Measurements from ENCODE around the gene LAMA5. TPM values are rescaled to one million over a fixed set of nuclear protein-coding genes. Genes with fewer than 3 reads are reported as not detected.

The LAMA5 gene
- total RNA-seq, 2 experiments from 2014 or later = 0.16 to 0.78 TPM

DNA sequence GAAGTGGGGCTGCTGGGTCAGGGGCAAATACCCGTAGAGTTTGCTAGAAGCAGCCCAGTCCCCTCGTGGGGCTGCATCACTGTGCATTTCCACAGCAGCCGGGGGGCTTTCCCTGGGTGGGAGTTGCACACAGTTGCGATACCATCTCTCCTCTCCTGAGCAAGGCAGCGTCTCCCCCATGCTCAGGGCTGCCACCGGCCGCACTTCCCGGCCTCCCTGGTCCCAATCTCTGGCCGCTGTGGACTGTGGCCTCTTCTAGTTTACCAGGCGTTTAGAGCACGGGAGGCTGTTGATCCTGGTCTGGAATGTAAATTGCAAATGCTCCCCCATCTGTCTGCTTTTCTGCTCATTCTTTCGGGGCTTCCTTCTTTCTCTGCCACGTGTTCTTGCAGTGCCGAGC lies 97.7 kb downstream of the LAMA5 start:
- no peaks in the 10 kb centered on the region for H3K27me3 ChIP-seq (ENCODE audit: control insufficient read depth in 1 of 2, insufficient read depth in 2 of 2, low read length in 2 of 2)
- Mint-ChIP-seq H3K9me3 (no peaks in the 10 kb centered on the region), H3K27me3 (no peaks in the 10 kb centered on the region), H3K4me1 (ENCODE audit: low read depth) (no peaks in the 10 kb centered on the region), H3K4me3 (no peak overlapping the region), H3K27ac (no peak overlapping the region), H3K36me3 (ENCODE audit: low read depth) (peaks cover 61% of the 10 kb centered on the region)
- TF ChIP-seq, protein P1, sequence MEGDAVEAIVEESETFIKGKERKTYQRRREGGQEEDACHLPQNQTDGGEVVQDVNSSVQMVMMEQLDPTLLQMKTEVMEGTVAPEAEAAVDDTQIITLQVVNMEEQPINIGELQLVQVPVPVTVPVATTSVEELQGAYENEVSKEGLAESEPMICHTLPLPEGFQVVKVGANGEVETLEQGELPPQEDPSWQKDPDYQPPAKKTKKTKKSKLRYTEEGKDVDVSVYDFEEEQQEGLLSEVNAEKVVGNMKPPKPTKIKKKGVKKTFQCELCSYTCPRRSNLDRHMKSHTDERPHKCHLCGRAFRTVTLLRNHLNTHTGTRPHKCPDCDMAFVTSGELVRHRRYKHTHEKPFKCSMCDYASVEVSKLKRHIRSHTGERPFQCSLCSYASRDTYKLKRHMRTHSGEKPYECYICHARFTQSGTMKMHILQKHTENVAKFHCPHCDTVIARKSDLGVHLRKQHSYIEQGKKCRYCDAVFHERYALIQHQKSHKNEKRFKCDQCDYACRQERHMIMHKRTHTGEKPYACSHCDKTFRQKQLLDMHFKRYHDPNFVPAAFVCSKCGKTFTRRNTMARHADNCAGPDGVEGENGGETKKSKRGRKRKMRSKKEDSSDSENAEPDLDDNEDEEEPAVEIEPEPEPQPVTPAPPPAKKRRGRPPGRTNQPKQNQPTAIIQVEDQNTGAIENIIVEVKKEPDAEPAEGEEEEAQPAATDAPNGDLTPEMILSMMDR (IDR thresholded peaks at IDR 0.05) = no peak
- H3K36me3 ChIP-seq (ENCODE audit: insufficient read depth, low read length) = peaks cover 63% of the 10 kb centered on the region
- no peak overlapping the region for H3K27ac ChIP-seq (ENCODE audit: low read depth in 1 of 2, low read length in 2 of 2)
- DNase-seq (no peak), ATAC-seq (ENCODE audit: poor library complexity) (no peak)
- no peak overlapping the region for H3K4me3 ChIP-seq (ENCODE audit: low read length)
- H3K4me1 ChIP-seq (ENCODE audit: insufficient read depth, low read length) = no peaks in the 10 kb centered on the region
- intact Hi-C loops (cut with DNase I, micrococcal nuclease) = no loop called here
- POLR2A ChIA-PET = no interaction called here
- no peaks in the 10 kb centered on the region for H3K9me3 ChIP-seq (ENCODE audit: control insufficient read depth in 1 of 2, insufficient read depth in 1 of 2, low read length in 2 of 2)
- CTCF ChIA-PET = no interaction called here

DNA sequence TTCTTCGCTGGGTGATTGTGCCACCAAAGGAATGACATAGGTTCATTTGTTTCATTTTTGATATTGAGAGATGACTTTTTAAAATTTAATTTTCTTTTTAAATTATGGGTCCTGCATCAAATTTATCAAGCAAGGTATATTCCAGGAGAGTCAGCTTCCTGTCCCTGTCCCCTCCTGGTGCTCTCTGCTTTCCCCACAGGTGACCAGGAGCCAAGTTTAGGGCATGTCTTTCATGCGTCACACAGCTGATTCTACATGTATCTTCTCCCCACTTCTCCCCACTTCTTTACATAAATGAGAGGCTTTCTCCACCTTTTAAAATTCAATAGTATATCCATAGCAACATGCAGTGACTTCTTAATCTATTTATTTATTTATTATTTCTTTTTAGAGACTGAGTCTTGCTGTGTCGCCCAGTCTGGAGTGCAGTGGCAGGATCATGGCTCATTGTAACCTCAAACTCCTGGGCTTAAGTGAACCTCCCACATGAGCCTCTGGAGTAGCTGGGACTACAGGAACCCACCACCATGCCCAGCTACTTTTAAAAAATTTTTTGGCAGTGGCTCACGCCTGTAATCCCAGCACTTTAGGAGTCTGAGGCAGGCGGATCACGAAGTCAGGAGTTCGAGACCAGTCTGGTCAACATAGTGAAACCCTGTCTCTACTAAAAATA lies 98.7 kb downstream of the LAMA5 start:
- no peaks in the 10 kb centered on the region for H3K9me3 ChIP-seq (ENCODE audit: control insufficient read depth in 1 of 2, insufficient read depth in 1 of 2, low read length in 2 of 2)
- H3K27me3 Mint-ChIP-seq = no peaks in the 10 kb centered on the region
- no peak overlapping the region for H3K4me3 Mint-ChIP-seq
- peaks cover 62% of the 10 kb centered on the region for H3K36me3 ChIP-seq (ENCODE audit: insufficient read depth, low read length)
- ChIA-PET POLR2A (no interaction called here), CTCF (no interaction called here)
- H3K27ac Mint-ChIP-seq = no peak overlapping the region
- TF ChIP-seq, protein P1 (IDR thresholded peaks at IDR 0.05) = no peak
- H3K27me3 ChIP-seq (ENCODE audit: control insufficient read depth in 1 of 2, insufficient read depth in 2 of 2, low read length in 2 of 2) = no peaks in the 10 kb centered on the region
- H3K27ac ChIP-seq (ENCODE audit: low read depth in 1 of 2, low read length in 2 of 2) = no peak overlapping the region
- peaks cover 61% of the 10 kb centered on the region for H3K36me3 Mint-ChIP-seq (ENCODE audit: low read depth)
- no peak for DNase-seq
- H3K4me3 ChIP-seq (ENCODE audit: low read length) = no peak overlapping the region
- ATAC-seq (ENCODE audit: poor library complexity) = no peak
- H3K4me1 ChIP-seq (ENCODE audit: insufficient read depth, low read length) = no peaks in the 10 kb centered on the region
- H3K9me3 Mint-ChIP-seq = no peaks in the 10 kb centered on the region
- no peaks in the 10 kb centered on the region for H3K4me1 Mint-ChIP-seq (ENCODE audit: low read depth)
- intact Hi-C loops (cut with DNase I, micrococcal nuclease) = no loop called here

DNA sequence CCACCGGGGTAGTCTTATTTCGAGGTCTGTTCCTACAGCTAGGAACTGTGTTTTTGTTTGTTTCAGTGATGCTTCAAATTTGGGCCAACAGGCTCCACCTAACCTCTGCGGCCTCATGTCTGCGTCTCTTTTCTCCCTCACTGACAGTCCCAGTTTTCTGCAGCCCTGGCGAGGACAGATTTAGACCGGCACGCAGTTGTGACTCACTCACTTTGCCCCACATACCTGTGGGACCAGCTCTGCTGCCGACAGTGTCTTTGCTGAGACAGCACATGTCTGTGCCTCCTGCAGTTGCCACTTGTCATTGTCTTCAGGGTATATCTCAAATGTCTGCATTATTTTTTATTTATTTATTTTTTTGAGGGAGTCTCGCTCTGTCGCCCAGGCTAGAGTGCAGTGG lies 99.6 kb downstream of the LAMA5 start:
- intact Hi-C loops (cut with DNase I, micrococcal nuclease) = no loop called here
- H3K27ac Mint-ChIP-seq = no peak overlapping the region
- no peaks in the 10 kb centered on the region for H3K9me3 ChIP-seq (ENCODE audit: control insufficient read depth in 1 of 2, insufficient read depth in 1 of 2, low read length in 2 of 2)
- no peaks in the 10 kb centered on the region for H3K4me1 ChIP-seq (ENCODE audit: insufficient read depth, low read length)
- no peak overlapping the region for H3K27ac ChIP-seq (ENCODE audit: low read depth in 1 of 2, low read length in 2 of 2)
- no peaks in the 10 kb centered on the region for H3K27me3 ChIP-seq (ENCODE audit: control insufficient read depth in 1 of 2, insufficient read depth in 2 of 2, low read length in 2 of 2)
- ATAC-seq (ENCODE audit: poor library complexity) = no peak
- TF ChIP-seq, protein P1 (IDR thresholded peaks at IDR 0.05) = no peak
- ChIA-PET POLR2A (no interaction called here), CTCF (no interaction called here)
- H3K4me1 Mint-ChIP-seq (ENCODE audit: low read depth) = no peaks in the 10 kb centered on the region
- H3K36me3 Mint-ChIP-seq (ENCODE audit: low read depth) = peaks cover 59% of the 10 kb centered on the region
- peaks cover 62% of the 10 kb centered on the region for H3K36me3 ChIP-seq (ENCODE audit: insufficient read depth, low read length)
- H3K4me3 Mint-ChIP-seq = no peak overlapping the region
- no peaks in the 10 kb centered on the region for H3K9me3 Mint-ChIP-seq
- DNase-seq = no peak
- no peak overlapping the region for H3K4me3 ChIP-seq (ENCODE audit: low read length)
- no peaks in the 10 kb centered on the region for H3K27me3 Mint-ChIP-seq
